Stimulated activated CD4-positive, alpha-beta T cell treated with anti-CD3 and anti-CD28 coated beads, Interleukin-4, amount 100 ng/mL, for 4 hours (primary cell): ENCODE measurements around the gene MCTP1.

ENCODE experiments used
- DNase-seq, 2 experiments: peaks; one replicate each; pipeline ENCODE4 v3.0.0-alpha.2; 2020

Gene MCTP1

DNA sequence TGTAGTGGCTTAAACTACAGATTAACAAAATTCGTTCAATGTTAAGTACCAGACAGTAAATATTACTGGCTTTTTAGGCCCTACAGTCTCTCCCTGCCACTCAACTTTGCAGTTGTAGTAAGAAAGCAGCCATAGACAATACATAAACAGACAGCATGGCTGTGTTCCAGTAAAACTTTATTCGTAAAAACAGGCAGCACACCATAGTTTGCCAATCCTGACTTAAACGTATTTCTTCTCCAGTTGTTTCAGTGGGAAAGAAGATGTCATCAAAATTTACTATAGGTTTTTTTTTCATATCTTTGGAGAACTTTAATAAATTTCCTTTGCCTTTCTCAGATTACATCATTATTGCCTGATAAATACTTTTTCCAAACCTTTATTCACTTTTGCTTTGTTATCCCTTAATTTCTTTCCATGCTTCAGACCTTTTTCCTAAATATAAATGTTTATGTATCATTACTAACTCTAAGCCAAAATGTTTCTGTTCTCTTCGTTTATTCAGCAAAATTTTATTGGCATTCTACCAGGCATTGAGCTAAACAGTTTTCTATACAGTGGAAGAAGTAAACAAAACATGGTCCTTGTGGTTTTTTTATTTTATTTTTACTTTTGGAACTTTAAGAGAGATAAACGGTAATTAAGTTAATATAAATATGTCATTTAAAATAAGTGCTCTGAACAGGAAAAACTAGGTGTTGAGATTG lies 601.9 kb downstream of the MCTP1 start:
- DNase-seq = no peak

DNA sequence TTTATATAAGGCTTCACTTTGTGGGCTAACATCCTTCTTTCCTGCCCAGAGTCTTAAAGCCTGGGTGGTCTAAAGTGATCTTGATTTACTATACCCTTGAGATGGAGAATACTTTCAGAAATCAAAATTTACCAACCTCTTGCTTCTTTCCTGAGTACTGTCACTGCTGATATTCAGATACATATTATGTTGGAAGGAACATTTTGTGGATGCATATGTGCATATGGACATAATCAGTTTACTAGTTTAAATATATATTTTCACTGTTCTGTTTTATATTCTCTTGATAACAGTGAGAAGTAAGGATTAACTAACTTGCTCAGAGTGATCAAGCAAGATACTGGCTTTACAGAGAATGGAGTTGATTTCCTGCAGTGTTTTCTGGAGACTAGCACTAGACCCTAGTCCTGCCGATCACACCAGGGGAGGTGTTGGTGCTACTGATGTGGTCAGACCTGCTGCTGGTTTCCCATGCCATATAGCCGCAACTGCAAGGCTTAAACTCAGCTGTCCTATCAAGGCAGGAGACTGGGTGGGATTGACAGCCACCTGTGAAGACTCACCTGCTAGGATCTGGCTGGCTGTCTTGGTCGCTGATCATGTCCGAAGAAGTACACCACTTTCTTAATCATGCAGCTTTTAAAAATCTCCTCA lies 608.8 kb downstream of the MCTP1 start:
- DNase-seq = no peak

DNA sequence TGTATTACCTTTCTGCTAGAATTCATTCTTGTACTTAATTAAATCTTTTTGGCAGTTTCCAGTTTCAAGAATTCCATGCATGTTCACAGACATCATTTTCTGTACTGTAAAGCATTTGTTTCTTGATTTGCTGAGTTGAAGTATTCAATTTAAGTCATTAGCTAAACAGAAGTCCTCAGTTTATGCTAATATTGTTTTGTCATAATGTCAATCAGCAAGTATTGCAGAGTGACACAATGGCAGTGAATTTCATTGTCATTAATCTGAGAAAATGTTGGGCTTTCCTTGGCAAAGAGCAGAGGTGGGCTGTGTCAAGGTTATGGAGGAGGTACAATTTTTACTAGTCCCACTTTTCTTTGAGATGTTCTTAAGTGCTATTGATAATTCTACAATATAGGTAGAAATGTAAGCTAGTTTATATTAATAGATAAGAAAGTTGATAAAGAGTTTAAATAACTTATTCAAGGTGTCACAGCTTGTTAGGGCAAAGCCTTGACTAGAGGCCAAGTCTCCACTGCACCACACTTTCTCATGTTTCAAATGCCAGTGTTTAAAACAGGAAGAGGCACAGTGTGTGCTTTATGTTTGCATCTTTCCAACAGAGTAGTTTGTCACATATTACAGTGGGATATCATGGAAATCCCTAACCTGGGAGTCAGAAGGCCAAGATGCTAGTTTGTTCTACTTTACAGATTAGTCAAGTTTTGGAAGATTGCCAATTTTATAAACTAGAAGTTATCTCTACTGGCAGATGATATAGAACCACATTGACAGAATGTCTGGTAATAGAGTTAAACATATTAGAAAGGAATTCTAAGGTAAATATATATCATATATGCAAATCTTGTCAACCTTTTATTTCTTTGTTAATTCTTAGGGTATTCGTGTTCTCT lies 610.2 kb downstream of the MCTP1 start:
- no peak for DNase-seq

DNA sequence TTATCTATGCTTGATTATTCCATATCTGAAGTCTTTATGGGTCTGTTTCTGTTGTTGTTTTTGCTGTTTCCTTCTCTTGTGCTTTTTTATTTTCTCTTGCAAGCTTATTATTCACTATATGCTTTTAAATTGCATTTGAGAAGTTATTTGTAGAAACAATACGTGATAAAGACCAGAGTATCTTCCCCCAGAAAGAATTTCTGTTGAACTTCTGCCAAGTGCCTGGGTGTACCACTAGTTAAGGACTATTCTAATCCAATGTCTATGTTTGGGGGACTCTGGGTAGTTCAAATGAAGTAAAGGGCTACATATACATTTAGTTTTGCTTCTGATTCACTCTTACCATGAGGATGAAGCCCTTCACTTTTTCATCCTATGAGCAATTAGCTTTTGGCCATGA lies 612.1 kb downstream of the MCTP1 start:
- DNase-seq = no peak

DNA sequence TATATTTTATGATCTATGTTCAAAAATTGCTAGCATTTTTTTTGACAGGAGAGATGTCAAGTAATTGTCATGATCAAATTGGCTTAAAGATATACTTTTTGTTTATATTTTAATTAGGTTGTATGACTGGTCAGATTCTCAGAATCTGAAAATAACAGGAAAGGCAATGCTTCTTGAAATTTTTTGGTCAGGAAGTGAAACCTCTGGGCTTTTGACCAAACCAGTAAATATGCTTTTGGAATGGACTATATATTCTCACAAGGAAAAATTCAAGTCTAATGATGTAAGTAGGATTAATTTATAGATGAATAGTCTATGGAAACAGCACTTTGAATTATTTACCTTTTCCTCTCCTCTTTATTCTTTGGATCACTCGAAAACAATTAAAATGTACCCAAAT lies 614.2 kb downstream of the MCTP1 start:
- DNase-seq = no peak

DNA sequence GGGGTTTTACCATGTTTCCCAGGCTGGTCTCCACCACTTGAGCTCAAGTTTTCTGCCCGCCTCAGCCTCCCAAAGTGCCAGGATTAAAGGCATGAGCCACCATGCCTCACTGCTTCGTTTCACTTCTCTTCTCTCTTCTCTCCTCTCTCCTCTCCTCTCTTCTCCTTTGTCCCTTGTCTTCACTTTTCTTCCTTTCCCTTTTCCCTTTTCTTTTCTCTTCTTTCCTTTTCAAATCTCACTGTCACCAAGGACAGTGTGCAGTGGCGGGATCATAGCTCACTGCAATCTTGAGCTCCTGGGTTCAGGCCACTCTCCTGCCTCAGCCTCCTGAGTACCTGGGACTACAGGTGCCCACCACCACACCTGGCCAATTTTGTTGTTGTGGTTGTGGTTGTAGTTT lies 617.0 kb downstream of the MCTP1 start:
- DNase-seq = no peak

DNA sequence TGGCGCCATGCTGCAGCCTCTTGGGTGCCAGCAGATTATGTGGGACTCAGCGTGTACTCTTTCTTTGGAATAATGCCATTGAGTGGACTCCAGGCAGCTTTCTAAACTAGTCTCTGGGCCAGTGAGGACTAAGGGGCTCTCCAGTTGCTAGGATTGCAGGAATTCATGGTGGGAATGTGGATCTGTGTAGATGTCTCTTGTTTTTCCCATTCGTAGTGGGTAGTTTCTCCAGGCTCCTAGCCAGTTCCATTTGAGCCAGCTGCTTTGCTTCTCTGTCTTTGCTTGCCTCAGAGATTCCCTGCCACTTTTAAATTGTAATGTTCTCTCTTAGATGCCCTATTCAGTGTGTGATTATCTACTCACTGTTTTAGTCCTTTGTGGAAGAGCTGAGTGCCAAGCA lies 623.8 kb downstream of the MCTP1 start:
- no peak for DNase-seq

DNA sequence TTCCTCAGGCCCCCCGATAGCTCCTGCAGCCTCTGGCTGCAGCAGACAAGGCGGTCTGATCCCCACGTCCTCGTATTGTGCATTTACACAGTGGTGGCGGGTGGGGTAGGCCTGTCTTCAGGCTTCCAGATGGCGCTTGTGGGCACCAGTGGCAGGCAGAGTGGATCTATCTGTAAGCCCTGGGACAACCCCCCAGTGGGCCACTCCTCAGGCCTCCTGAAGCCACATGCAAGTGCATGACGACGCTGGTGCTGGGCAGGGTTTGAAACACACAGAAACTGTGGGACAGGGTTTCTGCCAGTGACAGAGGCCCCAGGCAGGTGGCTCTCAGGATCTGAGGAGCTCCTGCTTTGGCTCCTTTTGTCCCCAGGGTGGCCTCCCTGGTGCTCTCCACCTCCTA lies 624.4 kb downstream of the MCTP1 start:
- no peak for DNase-seq

DNA sequence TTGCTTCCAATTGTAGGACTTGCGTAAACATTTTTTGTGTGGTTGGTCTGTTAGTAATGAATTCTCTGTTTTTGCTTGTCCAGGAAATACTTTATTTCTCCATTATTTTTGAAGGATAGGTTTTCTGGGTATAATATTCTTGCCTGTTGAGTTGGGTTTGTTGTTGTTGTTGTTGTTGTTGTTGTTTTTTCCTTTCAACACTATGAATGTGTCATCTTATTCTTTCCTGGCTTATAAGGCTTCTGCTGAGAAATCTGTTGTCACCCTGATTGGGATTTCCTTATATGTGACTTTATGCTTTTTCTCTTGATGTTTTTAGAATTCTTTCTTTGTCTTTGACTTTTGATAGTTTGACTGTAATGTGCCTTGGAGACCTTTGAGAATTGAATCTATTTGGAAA lies 626.6 kb downstream of the MCTP1 start:
- DNase-seq = no peak
